ENCODE results near the gene PLA2G1B. TPM values are rescaled to one million over a fixed set of nuclear protein-coding genes. Genes with fewer than 3 reads are reported as not detected.
A peak's percentile ranks its signal among the peaks of the same experiment; 100 is the strongest.

The PLA2G1B gene
- total RNA-seq, 2 experiments from 2014 or later = 0.99 TPM; not detected in 1

DNA sequence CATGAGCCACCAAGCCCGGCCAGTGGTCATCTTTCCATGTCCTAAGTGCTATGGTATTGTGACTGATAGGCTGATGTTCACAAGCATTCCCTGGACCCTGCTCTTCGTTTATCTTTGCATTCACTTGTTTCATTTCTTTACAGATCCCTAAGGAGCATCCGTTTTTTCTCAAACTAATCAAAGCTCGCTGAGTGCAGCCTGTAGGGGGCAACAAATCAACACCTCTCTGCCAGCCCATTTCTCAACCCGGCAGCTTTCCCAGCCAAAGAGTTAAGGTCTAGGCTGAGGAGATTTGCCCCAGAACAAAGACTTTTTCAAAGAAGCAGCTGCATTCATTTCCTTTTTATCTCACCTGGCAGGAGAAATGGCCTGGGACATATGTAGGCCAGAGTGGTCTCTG lies 13.4 kb downstream of the PLA2G1B start:
- POLR2A ChIA-PET = interaction anchor here (1.2 to 7.6 kb wide), 3 partner anchors 12 to 154 kb away, joined by 3 to 95 read pairs (median 11); partner anchors contain the start of genes RNU4-1, RNU4-2 and SIRT4
- Mint-ChIP-seq H3K36me3 (ENCODE audit: low read depth) (no peaks in the 10 kb centered on the region), H3K27ac (no peak overlapping the region), H3K4me3 (no peak overlapping the region), H3K9me3 (no peaks in the 10 kb centered on the region), H3K4me1 (ENCODE audit: low read depth) (peaks cover 10% of the 10 kb centered on the region), H3K27me3 (no peaks in the 10 kb centered on the region)
- CTCF ChIA-PET = interaction anchor here (0.8 to 6.3 kb wide), 6 partner anchors 9 to 122 kb away, joined by 3 to 39 read pairs (median 4); partner anchors contain the start of genes RNU4-2 and SIRT4
- ATAC-seq (no peak), DNase-seq (no peak)
- intact Hi-C loops (cut with micrococcal nuclease) = no loop called here
- TF ChIP-seq, protein P1, sequence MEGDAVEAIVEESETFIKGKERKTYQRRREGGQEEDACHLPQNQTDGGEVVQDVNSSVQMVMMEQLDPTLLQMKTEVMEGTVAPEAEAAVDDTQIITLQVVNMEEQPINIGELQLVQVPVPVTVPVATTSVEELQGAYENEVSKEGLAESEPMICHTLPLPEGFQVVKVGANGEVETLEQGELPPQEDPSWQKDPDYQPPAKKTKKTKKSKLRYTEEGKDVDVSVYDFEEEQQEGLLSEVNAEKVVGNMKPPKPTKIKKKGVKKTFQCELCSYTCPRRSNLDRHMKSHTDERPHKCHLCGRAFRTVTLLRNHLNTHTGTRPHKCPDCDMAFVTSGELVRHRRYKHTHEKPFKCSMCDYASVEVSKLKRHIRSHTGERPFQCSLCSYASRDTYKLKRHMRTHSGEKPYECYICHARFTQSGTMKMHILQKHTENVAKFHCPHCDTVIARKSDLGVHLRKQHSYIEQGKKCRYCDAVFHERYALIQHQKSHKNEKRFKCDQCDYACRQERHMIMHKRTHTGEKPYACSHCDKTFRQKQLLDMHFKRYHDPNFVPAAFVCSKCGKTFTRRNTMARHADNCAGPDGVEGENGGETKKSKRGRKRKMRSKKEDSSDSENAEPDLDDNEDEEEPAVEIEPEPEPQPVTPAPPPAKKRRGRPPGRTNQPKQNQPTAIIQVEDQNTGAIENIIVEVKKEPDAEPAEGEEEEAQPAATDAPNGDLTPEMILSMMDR (IDR thresholded peaks at IDR 0.05) = peak; percentile 31

DNA sequence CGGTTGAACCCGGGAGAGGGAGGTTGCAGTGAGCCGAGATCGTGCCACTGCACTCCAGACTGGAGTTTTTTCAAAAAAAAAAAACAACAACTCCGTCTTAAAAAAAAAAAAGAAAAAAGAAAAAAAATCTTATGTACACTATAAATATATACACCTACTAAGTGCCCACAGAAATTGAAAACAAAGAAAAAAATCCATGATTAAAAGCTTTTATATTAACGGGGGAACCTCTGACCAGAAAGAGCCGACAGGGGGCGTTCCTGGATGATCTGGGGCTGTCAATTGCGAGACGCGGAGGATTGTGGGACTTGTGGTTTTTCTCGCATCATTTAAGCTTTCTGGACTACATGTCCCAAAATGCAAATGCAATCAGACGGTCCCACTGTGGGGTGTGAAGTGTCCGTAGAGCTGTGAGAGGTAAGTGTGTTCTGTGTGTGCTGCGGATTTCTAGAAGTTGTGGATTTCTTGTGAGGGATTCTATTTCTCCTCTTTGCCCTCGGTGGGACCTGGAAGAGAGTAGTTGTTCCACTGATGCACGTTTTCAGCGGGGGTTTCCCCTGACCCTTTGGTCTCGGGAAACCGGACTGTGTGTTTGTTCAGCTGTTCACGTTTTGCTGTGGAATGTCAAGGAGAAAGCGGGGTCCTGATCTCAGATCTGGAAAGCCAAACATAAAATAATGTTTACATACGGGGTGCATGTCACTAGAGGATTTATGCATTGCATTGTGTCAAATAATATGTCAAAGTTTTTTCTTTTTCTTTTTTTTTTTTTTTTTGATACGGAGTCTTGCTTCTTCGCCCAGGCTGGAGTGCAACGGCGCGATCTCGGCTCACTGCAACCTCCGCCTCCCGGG lies 25.4 kb downstream of the PLA2G1B start, which contains the start of gene SIRT4:
SIRT4 (plus strand) TSS at position 360 of the 854 bp plus-strand sequence. CDS start 1,241 bp downstream, outside the sequence.
- no peaks in the 10 kb centered on the region for H3K9me3 Mint-ChIP-seq
- H3K27me3 Mint-ChIP-seq = no peaks in the 10 kb centered on the region
- peak; percentile 99 for ATAC-seq
- H3K27ac Mint-ChIP-seq = peak within 1 kb of the TSS; percentile 91
- ChIA-PET CTCF (interaction anchor here (0.7 to 2.4 kb wide), 26 partner anchors 8 to 166 kb away, joined by 3 to 39 read pairs (median 4); partner anchors contain the start of genes RNU4-1, RNU4-2 and RPLP0), POLR2A (interaction anchor here (1.1 to 7.5 kb wide), 8 partner anchors 10 to 103 kb away, joined by 3 to 154 read pairs (median 8); partner anchors contain the start of genes PLA2G1B, RNU4-1, RNU4-2 and RPLP0)
- H3K4me1 Mint-ChIP-seq (ENCODE audit: low read depth) = peaks cover 8% of the 10 kb centered on the region
- DNase-seq = peak; percentile 98
- intact Hi-C loops (cut with micrococcal nuclease) = no loop called here
- H3K4me3 Mint-ChIP-seq = peak within 1 kb of the TSS; percentile 98
- TF ChIP-seq, protein P1 (IDR thresholded peaks at IDR 0.05) = peak; percentile 66
- H3K36me3 Mint-ChIP-seq (ENCODE audit: low read depth) = no peaks in the 10 kb centered on the region

DNA sequence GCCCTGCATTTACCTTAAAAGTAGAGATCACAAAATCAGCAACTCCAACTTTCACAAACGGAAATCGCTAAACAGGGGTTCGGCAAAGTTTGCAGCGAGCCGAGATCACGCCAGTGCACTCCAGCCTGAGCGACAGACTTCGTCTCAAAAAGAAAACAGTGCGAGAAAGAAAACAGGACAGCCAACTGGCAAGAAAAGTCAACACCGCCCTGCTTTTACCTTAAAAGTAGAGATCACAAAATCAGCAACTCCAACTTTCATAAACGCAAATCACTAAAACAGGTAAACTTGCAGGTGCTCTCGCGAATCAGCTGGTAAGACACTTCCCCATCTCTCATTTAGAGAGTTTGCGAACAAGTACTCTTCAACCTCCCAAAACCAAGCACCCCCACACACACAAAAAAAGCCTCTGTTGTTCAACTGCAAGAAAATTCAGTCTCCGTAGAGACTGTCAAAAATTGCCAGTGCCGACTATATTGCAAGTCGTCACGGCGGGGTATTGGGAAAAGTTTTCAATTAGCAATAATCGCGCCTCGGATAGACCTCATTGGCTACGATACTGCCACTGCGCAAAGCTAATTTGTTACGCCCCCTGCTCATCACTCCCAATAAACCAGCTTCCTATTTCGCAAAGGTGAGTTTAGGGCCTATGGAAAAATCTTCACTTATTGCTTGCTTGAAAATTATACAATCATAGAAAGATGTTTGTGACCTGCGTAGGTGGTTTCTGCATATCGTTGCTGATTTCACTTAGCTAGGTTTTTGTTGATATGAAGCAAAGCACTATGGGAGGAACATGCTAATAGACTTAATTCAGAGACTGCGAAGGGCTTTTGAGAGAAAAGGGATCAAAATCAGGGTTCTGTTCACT lies 34.7 kb downstream of the PLA2G1B start, which contains the start of gene RNU4-1:
RNU4-1 (minus strand) TSS at position 577 of the 871 bp plus-strand sequence.
- ChIA-PET CTCF (interaction anchor here (2.9 to 6.9 kb wide), 5 partner anchors 9 to 92 kb away, joined by 11 to 114 read pairs (median 18); partner anchors contain the start of genes PXN, RPLP0 and SIRT4), POLR2A (interaction anchor here (0.7 to 7.8 kb wide), 44 partner anchors 7 to 1286 kb away, joined by 3 to 394 read pairs (median 6); partner anchors contain the start of genes COX6A1, DYNLL1, GCN1 and MLEC)
- Mint-ChIP-seq H3K9me3 (no peaks in the 10 kb centered on the region), H3K4me3 (no peak within 1 kb of the TSS), H3K27me3 (no peaks in the 10 kb centered on the region), H3K27ac (no peak within 1 kb of the TSS), H3K36me3 (ENCODE audit: low read depth) (no peaks in the 10 kb centered on the region), H3K4me1 (ENCODE audit: low read depth) (peaks cover 10% of the 10 kb centered on the region)
- ATAC-seq (peak; percentile 68), DNase-seq (peak; percentile 90)
- intact Hi-C loops (cut with micrococcal nuclease) = no loop called here
- TF ChIP-seq, protein P1 (IDR thresholded peaks at IDR 0.05) = no peak

DNA sequence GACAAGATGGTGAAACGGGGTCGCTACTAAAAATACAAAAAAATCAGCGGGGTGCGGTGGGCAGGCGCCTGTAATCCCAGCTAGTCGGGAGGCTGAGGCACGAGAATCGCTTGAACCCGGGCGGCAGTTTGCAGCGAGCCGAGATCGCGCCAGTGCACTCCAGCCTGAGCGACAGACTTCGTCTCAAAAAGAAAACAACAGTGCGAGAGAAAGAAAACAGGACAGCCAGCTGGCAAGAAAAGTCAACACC lies 35.2 kb downstream of the PLA2G1B start:
- TF ChIP-seq, protein P1 (IDR thresholded peaks at IDR 0.05) = no peak
- H3K36me3 Mint-ChIP-seq (ENCODE audit: low read depth) = no peaks in the 10 kb centered on the region
- peak; percentile 3 for ATAC-seq
- no peak overlapping the region for H3K27ac Mint-ChIP-seq
- ChIA-PET POLR2A (interaction anchor here (0.7 to 7.8 kb wide), 38 partner anchors 8 to 584 kb away, joined by 3 to 394 read pairs (median 6); partner anchors contain the start of genes COX6A1, DYNLL1, GCN1 and MLEC), CTCF (interaction anchor here (2.9 to 6.9 kb wide), 5 partner anchors 10 to 91 kb away, joined by 11 to 114 read pairs (median 18); partner anchors contain the start of genes PXN, RPLP0 and SIRT4)
- intact Hi-C loops (cut with micrococcal nuclease) = no loop called here
- no peaks in the 10 kb centered on the region for H3K9me3 Mint-ChIP-seq
- peaks cover 10% of the 10 kb centered on the region for H3K4me1 Mint-ChIP-seq (ENCODE audit: low read depth)
- H3K27me3 Mint-ChIP-seq = no peaks in the 10 kb centered on the region
- no peak overlapping the region for H3K4me3 Mint-ChIP-seq
- no peak for DNase-seq
